GM18511 (cell line): Measurements from ENCODE around the gene OLFML2B.
A peak's percentile ranks its signal among the peaks of the same experiment; 100 is the strongest.
"Not testable (repeated sequence)": the region's sequence is repeated elsewhere in the genome, so short reads cannot be mapped to it uniquely, and the experiment has no call there.

Experiments used
- ATAC-seq: cut with Tn5 transposase; IDR thresholded peaks from one replicate; pipeline ENCODE4 v1.9.1; 2021; ENCODE audit warnings: mild to moderate bottlenecking, moderate library complexity; ENCODE audit not compliant: unreplicated experiment

The OLFML2B gene

GRCh38 chr1:162023547-162024501, at the start of gene OLFML2B:
Gene OLFML2B, minus strand, starts transcription at chr1:162023869. Its CDS starts 439 bp downstream, at chr1:162023430.
- ATAC-seq: peak; percentile 73

- ATAC-seq: no peak
These were observed 49.1 kb upstream of the OLFML2B start for GRCh38 chr1:162072740-162073139.

- ATAC-seq: no peak
These were observed 47.2 kb upstream of the OLFML2B start for GRCh38 chr1:162070825-162071224.

- peak; percentile 20 for ATAC-seq
These were observed 46.6 kb upstream of the OLFML2B start for GRCh38 chr1:162070094-162070748.

GRCh38 chr1:162069334-162070093, 45.8 kb upstream of the OLFML2B start, which contains the start of gene NOS1AP:
Gene NOS1AP, plus strand, starts transcription at chr1:162069691. Its CDS starts 487 bp downstream, at chr1:162070178.
- ATAC-seq: peak; percentile 99

GRCh38 chr1:162068301-162068700, 44.6 kb upstream of the OLFML2B start:
- ATAC-seq: no peak

- no peak for ATAC-seq
These were observed 43.8 kb upstream of the OLFML2B start for GRCh38 chr1:162067466-162067865.

GRCh38 chr1:162066836-162067235, 43.2 kb upstream of the OLFML2B start:
- not testable (repeated sequence) for ATAC-seq

- ATAC-seq: no peak
These were observed 41.3 kb upstream of the OLFML2B start for GRCh38 chr1:162065016-162065415.

- ATAC-seq: no peak
These were observed 38.9 kb upstream of the OLFML2B start for GRCh38 chr1:162062542-162063015.

GRCh38 chr1:162060314-162060713, 36.6 kb upstream of the OLFML2B start:
- no peak for ATAC-seq

GRCh38 chr1:162059721-162060120, 36.1 kb upstream of the OLFML2B start:
- no peak for ATAC-seq

- no peak for ATAC-seq
These were observed 32.9 kb upstream of the OLFML2B start for GRCh38 chr1:162056579-162056978.

- peak; percentile 83 for ATAC-seq
These were observed 32.4 kb upstream of the OLFML2B start for GRCh38 chr1:162056043-162056442.

- no peak for ATAC-seq
These were observed 31.4 kb upstream of the OLFML2B start for GRCh38 chr1:162055062-162055461.

GRCh38 chr1:162053949-162054348, 30.3 kb upstream of the OLFML2B start:
- ATAC-seq: not testable (repeated sequence)

- no peak for ATAC-seq
These were observed 23.3 kb upstream of the OLFML2B start for GRCh38 chr1:162046921-162047320.

GRCh38 chr1:162042361-162042760, 18.7 kb upstream of the OLFML2B start:
- ATAC-seq: no peak

- no peak for ATAC-seq
These were observed 17.0 kb upstream of the OLFML2B start for GRCh38 chr1:162040657-162041056.

- ATAC-seq: no peak
These were observed 16.3 kb upstream of the OLFML2B start for GRCh38 chr1:162040001-162040400.

GRCh38 chr1:162038624-162039023, 15.0 kb upstream of the OLFML2B start:
- no peak for ATAC-seq
